ENCODE data around the gene LRMDA. TPM values are rescaled to one million over a fixed set of nuclear protein-coding genes. Genes with fewer than 3 reads are reported as not detected.

LRMDA gene
- polyA plus RNA-seq, 4 donors = 19.1 to 23.0 (median 20.7) TPM

DNA sequence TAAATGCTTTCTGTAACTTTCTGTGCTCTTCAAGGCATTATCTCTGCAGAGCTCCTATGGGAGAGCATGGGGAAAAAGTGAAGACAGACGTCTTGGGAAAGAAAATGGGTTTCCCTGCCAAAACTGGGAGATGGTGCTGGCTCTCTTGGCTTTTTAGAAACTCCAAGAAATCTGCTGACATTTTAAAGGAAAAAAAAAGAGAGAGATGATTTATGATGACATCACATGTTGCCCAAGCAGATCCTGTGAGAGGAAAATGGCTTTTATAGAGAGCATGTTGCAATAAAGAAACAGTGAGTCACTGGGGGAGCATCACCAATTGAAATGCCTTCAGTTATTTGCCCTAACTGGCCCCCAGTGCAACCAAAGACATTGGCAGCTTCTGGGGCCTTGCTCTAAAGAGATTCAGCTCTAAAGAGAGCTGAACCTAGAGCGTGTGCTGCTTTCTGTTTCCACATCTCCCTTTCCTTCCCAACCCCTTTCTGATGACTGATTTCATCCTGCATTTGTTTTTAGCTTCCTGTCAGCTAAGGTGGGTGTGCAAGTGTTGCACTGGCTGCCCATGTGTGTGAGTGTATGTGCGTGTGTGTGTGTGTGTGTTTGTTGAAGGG, 37.7 kb downstream of the LRMDA start:
- no peak for DNase-seq (ENCODE audit: low read depth in 4 of 4, low spot score in 3 of 4)

DNA sequence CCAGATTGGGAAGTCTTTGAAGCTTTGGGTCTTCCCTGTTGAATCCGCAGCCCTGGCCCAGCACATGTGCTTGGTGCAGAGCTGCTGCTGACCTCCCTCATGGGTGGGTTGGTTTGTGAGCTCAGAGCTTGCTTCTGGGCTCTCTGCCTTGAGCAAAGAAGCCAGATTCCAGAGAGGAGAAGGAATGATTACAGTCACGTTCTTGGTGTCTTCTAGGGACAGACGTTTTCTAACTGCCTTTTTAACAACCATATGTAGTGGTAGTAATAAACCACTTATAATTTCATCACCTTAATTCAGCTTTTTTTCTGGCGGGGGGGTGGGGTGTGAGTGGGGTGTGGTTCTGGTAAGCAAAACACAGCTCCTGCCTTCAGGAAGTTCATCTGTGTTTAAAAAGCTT, 39.5 kb downstream of the LRMDA start:
- no peak for DNase-seq (ENCODE audit: low read depth in 4 of 4, low spot score in 3 of 4)

DNA sequence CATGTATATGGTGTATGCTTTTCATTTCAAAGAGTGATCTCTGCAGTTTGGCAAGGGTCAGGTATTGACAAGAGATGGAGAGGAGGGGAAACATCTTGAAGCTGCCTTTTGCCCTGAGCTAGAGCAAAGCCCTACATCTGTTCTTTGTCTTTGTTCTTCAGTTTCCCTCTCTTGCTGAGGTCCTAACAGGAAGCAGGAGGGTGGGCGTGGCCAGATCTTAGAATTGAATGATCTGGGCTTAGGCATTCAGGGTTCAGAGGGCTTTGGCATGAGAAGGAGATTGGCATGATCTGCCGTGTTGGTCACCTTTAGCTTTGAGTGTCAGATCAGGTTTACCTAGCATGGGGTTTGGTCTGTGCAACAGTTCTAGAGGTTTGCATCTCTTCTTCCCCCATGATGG, 41.3 kb downstream of the LRMDA start:
- DNase-seq (ENCODE audit: low read depth in 4 of 4, low spot score in 3 of 4) = no peak

DNA sequence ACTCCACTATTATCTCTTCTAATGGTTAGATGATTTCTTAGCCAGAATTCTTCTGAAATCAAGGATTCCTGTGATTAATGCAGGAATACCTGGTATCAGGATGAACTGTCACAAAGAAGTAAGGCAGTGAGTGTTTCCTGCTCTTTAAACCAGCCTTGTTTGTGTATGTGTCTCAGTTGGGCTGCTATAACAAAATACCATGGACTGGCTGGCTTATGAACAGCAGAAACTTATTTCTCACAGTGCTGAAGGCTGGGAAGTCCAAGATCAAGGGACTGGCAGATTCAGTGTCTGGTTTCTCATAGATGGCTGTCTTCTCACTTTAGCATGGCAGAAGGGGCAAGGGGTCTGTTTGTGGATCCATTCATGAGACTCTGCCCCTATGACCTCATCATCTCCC, 42.7 kb downstream of the LRMDA start:
- DNase-seq (ENCODE audit: low read depth in 4 of 4, low spot score in 3 of 4) = no peak

DNA sequence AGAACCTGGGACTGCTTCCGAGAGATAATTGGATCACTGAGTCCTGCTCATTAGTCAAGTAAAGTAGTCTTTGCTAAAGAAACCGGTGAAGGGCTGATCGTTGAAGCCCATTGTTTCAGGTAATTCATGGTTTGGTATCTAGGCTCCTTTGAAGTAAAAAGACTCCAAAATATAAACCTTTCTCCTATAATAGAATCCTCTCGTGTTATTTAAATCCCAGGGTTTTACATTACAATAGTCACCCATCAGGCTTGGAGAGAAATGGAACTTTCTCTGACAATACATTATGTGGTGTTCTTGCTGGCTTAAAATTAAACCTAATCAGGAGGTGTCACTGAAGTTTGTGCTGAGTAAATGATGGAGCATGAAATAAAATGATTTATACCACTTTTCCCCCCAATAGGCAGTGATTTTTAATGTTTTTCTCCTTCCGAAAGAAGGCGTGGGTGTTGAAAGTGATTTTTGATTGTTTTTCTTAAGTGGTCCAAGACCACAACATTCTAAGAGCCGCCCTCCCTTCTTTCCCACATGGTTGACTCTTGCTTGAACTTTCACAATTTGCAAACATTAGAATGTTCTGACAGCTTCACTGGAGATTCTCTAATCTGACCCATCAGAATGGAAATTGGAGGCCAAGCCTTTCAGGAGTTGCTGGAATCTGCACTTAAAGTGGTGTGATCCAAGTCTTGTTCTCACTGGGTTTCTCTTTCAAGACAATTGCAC, 44.2 kb downstream of the LRMDA start:
- no peak for DNase-seq (ENCODE audit: low read depth in 4 of 4, low spot score in 3 of 4)

DNA sequence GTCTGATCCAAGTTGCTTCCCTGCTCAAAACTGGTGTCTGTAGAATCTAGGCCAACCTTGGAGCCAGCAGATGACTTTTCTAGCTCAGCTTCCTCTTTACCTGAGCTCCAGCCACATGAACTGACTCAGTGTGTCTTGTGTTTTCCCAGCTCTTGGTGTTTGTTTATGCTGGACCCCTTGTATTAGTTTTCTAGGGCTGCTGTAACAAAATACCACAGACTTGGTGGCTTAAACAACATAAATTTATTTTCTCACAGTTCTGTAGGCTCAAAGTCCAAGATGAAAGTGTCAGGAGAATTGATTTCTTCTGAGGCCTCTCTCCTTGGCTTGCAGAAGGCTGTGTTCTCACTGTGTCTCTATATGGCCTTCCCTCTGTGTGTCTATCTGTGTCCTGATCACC, 45.1 kb downstream of the LRMDA start:
- no peak for DNase-seq (ENCODE audit: low read depth in 4 of 4, low spot score in 3 of 4)

DNA sequence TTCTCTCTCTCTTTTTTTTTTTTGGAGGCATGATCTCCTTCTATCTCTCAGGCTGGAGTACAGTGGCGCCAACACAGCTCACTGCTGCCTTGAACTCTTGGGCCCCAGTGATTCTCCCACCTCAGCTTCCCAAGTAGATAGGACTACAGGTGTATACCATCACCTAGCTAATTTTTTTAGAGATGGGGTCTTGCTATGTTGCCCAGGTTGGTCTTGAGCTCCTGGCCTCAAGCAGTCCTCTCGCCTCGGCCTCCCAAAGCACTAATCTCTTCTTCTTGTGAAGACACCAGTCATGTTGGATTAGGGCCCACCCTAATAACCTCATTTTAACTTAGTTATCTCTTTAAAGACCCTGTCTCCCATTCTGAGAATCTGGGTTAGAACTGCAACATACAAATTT, 45.6 kb downstream of the LRMDA start:
- DNase-seq (ENCODE audit: low read depth in 4 of 4, low spot score in 3 of 4) = no peak

DNA sequence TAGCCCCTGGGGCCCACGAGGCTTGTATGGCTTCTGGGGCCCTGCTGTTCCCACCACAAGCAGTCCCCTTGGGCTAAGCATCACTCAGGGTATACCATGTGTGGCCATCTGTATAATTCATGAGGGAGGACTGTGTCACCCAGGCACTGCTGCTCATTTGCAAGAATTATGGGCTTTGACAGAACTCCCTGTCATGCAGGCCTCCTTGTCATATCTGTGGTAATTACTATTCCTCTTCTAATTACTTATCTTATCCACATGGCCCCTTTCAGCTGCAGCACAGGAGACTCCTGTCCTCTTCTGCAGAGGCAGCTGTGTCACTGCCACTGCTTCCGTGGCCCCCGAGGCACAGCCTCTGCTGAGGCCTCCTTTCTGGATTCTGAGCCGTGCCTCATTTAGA, 46.3 kb downstream of the LRMDA start:
- DNase-seq (ENCODE audit: low read depth in 4 of 4, low spot score in 3 of 4) = no peak

DNA sequence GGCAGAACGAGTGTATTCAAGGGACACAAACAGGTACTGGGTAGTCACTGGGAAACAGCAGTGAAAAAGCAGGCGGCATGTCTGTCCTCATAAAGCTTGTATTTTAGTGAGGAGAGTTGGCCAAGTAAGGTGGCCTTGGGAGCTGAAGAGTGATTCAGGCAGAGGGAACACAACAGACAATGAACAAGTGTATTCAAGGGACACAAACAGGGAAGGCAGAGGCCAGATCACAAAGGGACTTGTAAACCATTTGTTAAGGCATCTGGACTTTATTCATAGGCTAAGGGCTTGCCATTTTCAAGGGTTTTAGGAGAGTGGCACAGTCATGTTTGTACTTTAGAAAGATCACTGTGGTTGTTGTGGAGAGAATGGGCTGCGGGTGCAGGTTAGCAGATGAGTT, 49.0 kb downstream of the LRMDA start:
- no peak for DNase-seq (ENCODE audit: low read depth in 4 of 4, low spot score in 3 of 4)

DNA sequence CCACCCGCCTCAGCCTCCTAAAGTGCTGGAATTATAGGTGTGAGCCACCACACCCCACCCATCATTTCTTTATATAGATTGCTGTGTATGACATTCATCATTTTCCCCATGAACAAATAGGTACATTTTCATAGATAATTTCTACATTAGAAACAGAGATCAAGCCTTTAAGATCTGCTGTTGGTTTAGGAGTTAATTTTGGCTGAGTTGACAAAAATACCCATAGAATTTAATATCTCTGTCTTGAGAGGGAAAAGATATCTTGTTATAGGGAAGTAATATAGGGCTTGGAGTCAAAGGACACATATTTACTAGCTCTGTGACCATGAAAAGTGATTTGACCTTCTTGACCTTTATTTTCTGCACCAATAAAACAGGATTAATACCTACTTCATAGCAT, 51.8 kb downstream of the LRMDA start:
- DNase-seq (ENCODE audit: low read depth in 4 of 4, low spot score in 3 of 4) = no peak

DNA sequence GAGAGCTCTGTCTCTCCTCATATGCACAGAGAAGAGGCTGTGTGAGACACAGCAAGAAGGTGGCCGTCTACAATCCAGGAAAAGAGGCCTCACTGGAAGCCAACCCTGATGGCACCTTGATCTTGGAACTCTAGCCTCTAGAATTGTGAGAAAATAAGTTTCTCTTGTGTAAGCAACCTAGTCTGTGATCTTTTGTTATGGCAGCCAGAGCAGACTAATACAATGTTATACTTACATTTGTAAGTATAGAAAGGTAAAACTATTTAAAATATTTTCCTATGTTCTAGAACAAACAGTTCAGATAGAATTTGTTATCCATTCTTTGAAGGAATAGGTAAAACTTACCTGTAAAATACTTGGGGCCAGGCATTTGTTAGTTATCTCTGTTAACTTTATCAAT, 53.3 kb downstream of the LRMDA start:
- DNase-seq (ENCODE audit: low read depth in 4 of 4, low spot score in 3 of 4) = no peak

DNA sequence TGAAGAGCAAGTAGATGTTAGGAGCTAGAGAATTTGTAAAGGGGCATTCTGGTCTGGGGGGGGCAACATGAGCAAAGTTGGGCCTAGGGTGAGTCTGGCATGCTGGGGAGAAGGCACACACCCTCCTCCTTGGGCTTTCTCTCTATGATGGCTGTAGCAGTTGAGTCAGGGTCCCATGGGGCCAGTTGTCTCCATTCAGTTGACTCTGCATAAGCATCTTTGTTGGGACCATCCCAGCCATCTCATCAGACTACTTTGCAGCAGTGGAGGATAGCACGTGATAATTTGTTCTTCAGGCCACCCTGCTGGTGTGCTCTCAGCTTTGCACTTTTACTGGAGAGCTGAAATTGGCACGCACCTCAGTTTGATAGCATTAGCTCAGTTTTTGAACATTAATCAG, 55.2 kb downstream of the LRMDA start:
- no peak for DNase-seq (ENCODE audit: low read depth in 4 of 4, low spot score in 3 of 4)

DNA sequence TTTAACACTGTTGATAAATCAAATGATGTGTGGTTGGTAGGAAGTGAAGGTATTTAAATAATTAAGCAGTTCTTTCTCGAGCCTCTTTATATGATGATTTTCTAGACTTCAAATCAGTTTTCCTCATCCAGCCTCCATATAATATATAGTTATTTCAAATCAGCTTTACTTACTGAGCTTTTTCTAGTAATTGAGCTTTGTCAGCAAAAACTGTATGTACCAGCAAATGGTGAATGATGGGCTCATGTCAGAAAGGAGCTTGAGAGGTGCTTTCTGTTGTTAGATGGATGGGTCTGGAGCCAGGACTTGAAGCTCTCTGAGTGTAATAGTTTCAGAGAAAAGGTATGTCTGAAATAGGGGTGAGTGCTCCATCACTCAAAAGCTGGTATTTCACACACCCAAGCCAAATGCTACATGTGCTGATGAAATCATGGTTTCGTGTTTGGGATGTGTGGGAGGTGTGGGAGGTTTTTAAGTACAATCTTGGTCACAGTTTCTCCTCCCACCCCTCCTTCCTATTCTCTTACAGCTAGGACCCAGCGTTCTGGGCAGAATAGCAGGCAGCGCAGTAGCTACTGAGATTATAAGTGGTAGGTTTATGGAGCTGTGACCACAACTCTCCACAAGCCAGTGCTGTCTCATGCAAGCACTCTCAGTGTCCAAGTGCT, 55.8 kb downstream of the LRMDA start:
- no peak for DNase-seq (ENCODE audit: low read depth in 4 of 4, low spot score in 3 of 4)

DNA sequence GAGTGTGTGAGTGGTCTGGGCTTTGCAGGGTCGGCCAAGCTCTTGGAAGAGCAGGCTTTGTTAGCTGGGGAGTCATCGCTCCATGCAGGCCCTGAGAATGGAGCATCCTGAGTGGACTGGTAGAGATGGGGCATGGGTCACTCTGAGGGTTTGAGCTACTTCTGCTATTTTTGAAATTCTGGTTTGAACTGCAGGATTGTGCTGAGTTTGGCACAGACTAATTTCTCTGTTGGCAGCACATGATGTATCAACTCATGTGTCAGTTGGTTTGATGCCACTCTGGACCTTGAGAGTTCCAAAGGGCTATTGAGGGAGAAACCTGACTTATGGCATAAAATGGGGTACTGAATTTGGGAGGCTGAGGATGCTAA, 56.3 kb downstream of the LRMDA start:
- DNase-seq (ENCODE audit: low read depth in 4 of 4, low spot score in 3 of 4) = no peak

DNA sequence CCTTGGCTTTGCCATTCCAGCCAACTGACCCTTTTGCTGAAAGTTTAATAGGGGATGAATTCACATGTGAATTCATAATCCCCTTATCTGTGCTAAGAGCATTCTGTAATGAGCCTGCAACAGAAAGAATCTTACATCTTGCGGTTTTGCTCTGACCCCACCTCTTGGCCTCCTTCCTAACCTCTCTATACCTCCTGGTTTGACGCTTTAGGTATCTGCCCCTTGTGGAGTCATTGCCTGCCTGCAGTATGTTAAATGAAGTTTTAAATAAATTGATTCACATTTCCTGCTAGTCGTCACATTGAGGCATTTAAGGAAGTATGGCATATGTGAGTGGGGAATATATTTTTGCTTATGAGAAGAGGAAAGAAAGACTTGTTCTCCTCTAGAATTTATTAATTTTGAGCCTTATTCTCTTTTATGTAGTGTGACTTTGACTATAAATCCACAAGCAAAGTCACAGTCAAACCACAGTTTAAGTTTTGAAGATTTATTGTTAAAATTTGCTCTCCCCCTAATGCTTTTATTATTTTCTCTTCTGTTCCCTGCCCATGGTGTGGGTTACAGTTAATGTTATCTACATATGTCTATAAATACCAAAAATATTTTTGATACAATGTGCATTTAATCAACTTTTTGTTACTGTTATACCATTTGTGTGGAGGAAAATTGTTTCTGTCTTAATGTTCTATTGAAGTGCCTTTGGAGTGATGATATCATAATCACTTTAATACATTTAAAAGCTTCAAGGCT, 60.9 kb downstream of the LRMDA start:
- no peak for DNase-seq (ENCODE audit: low read depth in 4 of 4, low spot score in 3 of 4)

DNA sequence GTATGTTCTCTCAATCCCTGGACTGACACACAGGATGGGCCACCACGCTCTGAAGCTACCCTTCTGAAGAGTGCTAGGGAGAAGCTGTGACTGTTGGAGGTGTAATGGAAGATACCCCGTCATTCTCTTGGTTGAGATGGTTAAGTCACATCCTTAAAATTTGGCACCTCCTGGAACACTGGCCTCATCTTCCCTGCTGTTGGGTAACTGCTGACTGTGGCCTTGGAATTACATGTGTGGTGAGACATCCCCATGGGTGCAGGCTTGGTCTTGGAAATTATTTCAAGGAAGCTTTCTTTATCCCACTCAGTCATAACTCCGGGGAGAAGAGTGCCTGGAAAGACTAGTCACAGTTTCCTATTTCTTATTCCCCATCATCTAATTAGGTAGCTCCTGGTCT, 62.0 kb downstream of the LRMDA start:
- no peak for DNase-seq (ENCODE audit: low read depth in 4 of 4, low spot score in 3 of 4)

DNA sequence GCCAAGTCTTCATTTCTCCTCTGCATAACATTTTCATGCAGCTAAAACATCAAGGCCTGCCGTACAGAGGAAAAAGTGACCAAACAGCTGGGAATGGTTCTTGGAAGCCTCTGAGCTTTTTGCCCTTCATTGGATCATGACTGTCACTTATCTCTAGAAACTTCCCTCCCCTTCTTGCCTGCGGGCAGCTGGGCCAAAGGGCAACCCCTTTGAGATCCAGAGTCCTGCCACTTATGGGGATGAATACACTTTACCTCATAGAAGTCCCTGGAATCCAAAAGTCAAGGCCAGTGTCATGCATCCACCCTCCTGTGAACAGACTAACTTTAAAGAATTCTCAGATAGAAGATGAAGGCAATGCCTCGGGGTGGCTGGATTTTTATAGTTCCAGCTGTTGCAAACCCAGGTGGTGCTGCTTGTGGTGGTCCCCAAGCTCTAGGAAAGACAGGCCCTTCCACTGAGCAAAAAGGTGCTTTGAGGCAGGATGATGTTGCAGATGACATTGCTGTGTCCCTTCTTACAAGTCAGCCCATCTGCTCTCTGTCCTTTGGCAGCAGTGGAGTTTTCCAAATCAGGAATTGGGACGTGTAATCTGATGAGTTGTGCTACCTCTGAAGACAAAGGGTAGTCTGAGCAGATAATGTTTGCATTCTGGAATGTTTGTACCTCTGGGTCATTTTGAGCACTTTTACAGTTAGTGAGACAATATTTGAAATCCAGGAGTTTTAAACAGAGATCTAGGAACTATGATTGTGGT, 64.2 kb downstream of the LRMDA start:
- DNase-seq (ENCODE audit: low read depth in 4 of 4, low spot score in 3 of 4) = no peak

DNA sequence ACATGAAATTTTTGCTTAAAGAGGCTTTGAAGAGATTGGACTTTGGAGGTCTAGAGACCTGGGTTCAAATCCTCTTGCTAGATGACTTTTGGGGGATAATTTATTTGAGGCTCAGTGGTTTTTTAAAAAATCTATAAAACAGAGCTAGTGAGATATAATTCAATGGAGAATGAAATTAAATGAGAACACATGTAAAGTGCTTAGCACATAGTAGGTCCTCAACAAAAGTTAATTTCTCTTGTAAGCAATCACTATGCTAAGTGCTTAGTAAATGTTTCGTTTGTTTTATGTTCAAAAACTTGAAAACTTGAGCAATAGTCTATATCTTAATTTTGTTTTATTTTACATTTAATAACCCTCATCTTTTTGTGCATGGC, 64.8 kb downstream of the LRMDA start:
- DNase-seq (ENCODE audit: low read depth in 4 of 4, low spot score in 3 of 4) = no peak

DNA sequence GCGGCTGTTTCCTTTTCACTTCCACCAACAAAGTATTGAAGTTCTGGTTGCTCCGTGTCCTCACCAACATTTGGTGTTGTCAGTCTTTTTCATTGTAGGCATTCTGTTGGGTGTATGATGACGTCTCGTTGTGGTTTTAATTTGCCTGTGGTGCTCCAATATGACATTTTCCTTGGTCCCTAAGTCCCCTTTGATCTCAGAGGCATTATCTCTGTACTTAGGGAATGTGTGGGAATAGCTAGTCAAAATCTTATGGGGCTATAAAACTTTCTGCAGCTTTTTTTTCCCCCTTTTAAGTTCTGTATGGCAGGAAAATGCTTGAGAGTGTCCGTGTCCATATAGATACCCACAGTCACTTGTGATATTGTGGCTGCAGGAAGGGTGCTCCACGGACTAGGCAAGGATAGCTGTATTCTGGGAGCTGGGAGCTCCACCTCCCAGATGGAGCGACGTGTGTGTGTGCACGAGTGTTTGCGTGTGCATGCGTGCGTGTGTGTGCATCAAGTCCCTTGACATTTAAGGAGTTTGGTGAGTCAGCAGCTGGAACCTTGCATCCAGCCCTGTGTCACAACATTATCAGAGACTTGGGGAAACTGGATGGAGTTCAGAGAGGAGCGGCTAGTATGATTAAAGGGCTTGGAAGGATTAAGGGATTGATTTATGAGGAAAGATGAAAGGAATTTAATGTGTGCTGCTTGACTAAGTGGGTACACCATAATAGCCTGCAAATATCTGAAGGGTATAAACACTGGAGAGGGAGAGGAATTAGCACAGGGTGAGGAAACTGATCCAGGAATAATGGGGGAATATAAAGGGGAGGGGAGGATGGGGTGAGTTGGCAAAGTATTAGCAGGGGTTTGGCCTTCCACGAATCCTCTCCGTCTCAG, 66.8 kb downstream of the LRMDA start:
- no peak for DNase-seq (ENCODE audit: low read depth in 4 of 4, low spot score in 3 of 4)

DNA sequence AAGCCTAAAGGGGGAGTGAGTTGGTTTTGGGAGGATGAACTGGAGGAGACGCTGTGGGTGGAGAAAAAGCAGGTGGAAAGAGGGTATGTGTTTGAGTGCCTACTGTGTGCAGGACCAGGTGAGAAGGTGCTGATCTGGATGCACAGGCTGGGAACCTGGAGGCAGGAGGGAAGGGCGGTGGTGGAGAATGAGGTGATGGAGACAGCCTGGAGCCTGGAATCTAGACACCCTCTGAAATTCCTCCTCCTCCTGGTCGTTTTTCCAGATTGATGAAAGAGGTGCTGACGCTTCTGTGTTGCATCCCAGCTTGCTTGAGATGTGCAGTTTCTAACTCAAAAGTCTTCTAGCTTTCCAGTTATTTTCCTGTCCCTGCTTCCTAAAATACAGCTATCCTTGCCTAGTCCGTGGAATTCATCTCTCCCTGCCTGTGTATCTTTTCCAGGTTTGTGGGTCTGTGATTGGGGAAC, 67.5 kb downstream of the LRMDA start:
- DNase-seq (ENCODE audit: low read depth in 4 of 4, low spot score in 3 of 4) = no peak
